ENCODE measurements around the gene JSRP1.

GRCh38 chr19:2226840-2227360, 29.3 kb downstream of the JSRP1 start:
- TF ChIP-seq BRCA1 (IDR thresholded peaks at IDR 0.05; ENCODE audit: low read depth, low read length) (no peak), CBX8 (IDR thresholded peaks at IDR 0.05; ENCODE audit: borderline replicate concordance, low read depth, low read length) (no peak), CTCF (IDR thresholded peaks at IDR 0.05; ENCODE audit: control extremely low read depth in 1 of 3, insufficient read depth in 1 of 3, low read depth in 1 of 3, low read length in 3 of 3) (no peak), TAF1 (IDR thresholded peaks at IDR 0.05; ENCODE audit: low read depth, low read length) (no peak), NRF1 (IDR thresholded peaks at IDR 0.05; ENCODE audit: low read depth, low read length) (no peak), ATF3 (IDR thresholded peaks at IDR 0.05; ENCODE audit: insufficient read depth, low read depth, low read length) (no peak), SIRT6 (IDR thresholded peaks at IDR 0.05; ENCODE audit: low read length) (no peak), SP2 (IDR thresholded peaks at IDR 0.05; ENCODE audit: low read length) (no peak)
